HCT116 (cell line): Measurements from ENCODE around the gene POLR3A.

Experiments used
- CEBPB ChIP-seq: IDR thresholded peaks from 2 replicates; pipeline ENCODE4 v1.6.1; 2012; ENCODE audit warnings: low read depth
- CTCF ChIP-seq, 3 experiments: fragments of 200-600 bp in 1 of 3; sonication (generic) in 1 of 3; IDR thresholded peaks in 2 of 3; conservative IDR thresholded peaks in 1 of 3; 2 replicates each; pipeline ENCODE4 v1.5.1; 2012 to 2017; ENCODE audit warnings: low read depth in 2 of 3, low read length in 2 of 3, antibody characterized with exemption in 1 of 3, borderline replicate concordance in 1 of 3, control low read depth in 1 of 3, mild to moderate bottlenecking in 1 of 3, mixed read lengths in 1 of 3, mixed run types in 1 of 3, moderate library complexity in 1 of 3; ENCODE audit not compliant: insufficient read depth in 1 of 3
- EZH2 ChIP-seq: fragments of 200-600 bp; sonication (generic); IDR thresholded peaks from 2 replicates; pipeline ENCODE4 v1.6.1; 2017; ENCODE audit warnings: antibody characterized with exemption, mixed run types
- EZH2phosphoT487 ChIP-seq: fragments of 200-600 bp; IDR thresholded peaks from 2 replicates; pipeline ENCODE4 v1.6.1; 2018; ENCODE audit warnings: antibody characterized with exemption, borderline replicate concordance
- POLR2A ChIP-seq: IDR thresholded peaks from 2 replicates; pipeline ENCODE4 v1.7.0; 2011; ENCODE audit warnings: borderline replicate concordance; ENCODE audit not compliant: insufficient read depth, insufficient read length; ENCODE audit errors: extremely low read depth
- POLR2AphosphoS5 ChIP-seq: IDR thresholded peaks from 2 replicates; pipeline ENCODE4 v1.6.1; 2011; ENCODE audit warnings: mild to moderate bottlenecking, low read depth, low read length, moderate library complexity
- RAD21 ChIP-seq: IDR thresholded peaks from 2 replicates; pipeline ENCODE4 v1.6.1; 2012; ENCODE audit warnings: low read depth, mild to moderate bottlenecking
- REST ChIP-seq: IDR thresholded peaks from 2 replicates; pipeline ENCODE4 v1.6.1; 2012; ENCODE audit warnings: low read depth
- TF ChIP-seq, protein P1 (sequence below): IDR thresholded peaks from 2 replicates; pipeline ENCODE4 v1.6.1; 2011; ENCODE audit warnings: mild to moderate bottlenecking, low read length, moderate library complexity; ENCODE audit not compliant: insufficient replicate concordance; ENCODE audit errors: extremely low read depth

DNA sequence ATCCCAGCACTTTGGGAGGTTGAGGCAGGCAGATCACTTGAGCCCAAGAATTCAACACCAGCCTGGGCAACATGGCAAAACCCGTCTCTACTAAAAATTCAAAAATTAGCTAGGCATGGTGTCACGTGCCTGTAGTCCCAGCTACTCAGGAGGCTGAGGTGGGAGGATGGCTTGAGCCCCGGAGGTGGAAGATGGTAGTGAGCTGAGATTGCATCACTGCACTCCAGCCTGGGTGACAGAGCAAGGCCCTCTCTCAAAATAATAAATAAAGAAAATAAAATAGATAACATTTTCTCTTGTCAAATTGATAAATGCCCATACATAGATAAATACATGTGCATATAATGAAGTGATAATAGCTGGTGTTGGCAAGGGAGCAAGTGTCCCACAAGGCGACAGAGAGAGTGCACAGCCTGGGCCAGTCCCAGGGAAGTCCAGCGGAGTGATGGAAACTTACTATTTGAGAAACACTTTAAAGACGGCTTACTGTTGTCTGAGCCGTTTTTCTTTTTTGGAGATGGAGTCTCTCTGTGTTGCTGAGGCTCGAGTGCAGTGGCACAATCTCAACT, 69.3 kb downstream of the POLR3A start:
- TF ChIP-seq EZH2: no peak
- TF ChIP-seq REST: no peak
- 0 out of 6 replicates have a peak, but pooled peaks of 1 of the 3 experiments have one; percentile 3 for TF ChIP-seq CTCF (IDR thresholded peaks at IDR 0.05 in 2 of 3, conservative IDR thresholded peaks at IDR 0.05 in 1 of 3; ENCODE audit: borderline replicate concordance in 1 of 3, insufficient read depth in 1 of 3, low read depth in 2 of 3, low read length in 2 of 3)
- no peak for TF ChIP-seq POLR2A
- no peak for TF ChIP-seq CEBPB
- TF ChIP-seq POLR2AphosphoS5: no peak
- no peak for TF ChIP-seq RAD21
- TF ChIP-seq EZH2phosphoT487: no peak
- TF ChIP-seq, protein P1, sequence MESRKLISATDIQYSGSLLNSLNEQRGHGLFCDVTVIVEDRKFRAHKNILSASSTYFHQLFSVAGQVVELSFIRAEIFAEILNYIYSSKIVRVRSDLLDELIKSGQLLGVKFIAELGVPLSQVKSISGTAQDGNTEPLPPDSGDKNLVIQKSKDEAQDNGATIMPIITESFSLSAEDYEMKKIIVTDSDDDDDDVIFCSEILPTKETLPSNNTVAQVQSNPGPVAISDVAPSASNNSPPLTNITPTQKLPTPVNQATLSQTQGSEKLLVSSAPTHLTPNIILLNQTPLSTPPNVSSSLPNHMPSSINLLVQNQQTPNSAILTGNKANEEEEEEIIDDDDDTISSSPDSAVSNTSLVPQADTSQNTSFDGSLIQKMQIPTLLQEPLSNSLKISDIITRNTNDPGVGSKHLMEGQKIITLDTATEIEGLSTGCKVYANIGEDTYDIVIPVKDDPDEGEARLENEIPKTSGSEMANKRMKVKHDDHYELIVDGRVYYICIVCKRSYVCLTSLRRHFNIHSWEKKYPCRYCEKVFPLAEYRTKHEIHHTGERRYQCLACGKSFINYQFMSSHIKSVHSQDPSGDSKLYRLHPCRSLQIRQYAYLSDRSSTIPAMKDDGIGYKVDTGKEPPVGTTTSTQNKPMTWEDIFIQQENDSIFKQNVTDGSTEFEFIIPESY: no peak
